Stimulated activated naive CD4-positive, alpha-beta T cell treated with Interleukin-2 at 50 U/mL for 16 hours (primary cell): ENCODE measurements around the gene NUP214.
"Not testable (repeated sequence)": the region's sequence is repeated elsewhere in the genome, so short reads cannot be mapped to it uniquely, and the experiment has no call there.

Source experiments
- DNase-seq: peaks from one replicate; lab custom pipeline; 2025; lab: John Stamatoyannopoulos, UW

Gene NUP214

GRCh38 chr9:131161585-131161984, 36.2 kb downstream of the NUP214 start:
- no peak for DNase-seq

- no peak for DNase-seq
Observed at GRCh38 chr9:131162886-131163285, 37.5 kb downstream of the NUP214 start.

- DNase-seq: no peak
Observed at GRCh38 chr9:131165523-131165922, 40.1 kb downstream of the NUP214 start.

GRCh38 chr9:131167146-131167692, 41.8 kb downstream of the NUP214 start:
- DNase-seq: no peak

GRCh38 chr9:131167936-131168335, 42.5 kb downstream of the NUP214 start:
- no peak for DNase-seq

- DNase-seq: no peak
Observed at GRCh38 chr9:131169563-131170240, 44.3 kb downstream of the NUP214 start.

- no peak for DNase-seq
Observed at GRCh38 chr9:131173995-131174394, 48.6 kb downstream of the NUP214 start.

GRCh38 chr9:131174681-131175239, 49.4 kb downstream of the NUP214 start:
- DNase-seq: no peak

- DNase-seq: no peak
Observed at GRCh38 chr9:131177898-131178297, 52.5 kb downstream of the NUP214 start.

- peak; percentile 61 for DNase-seq
Observed at GRCh38 chr9:131178382-131178781, 53.0 kb downstream of the NUP214 start.

- DNase-seq: no peak
Observed at GRCh38 chr9:131178926-131179325, 53.5 kb downstream of the NUP214 start.

GRCh38 chr9:131179561-131180219, 54.3 kb downstream of the NUP214 start:
- DNase-seq: no peak

- no peak for DNase-seq
Observed at GRCh38 chr9:131180454-131180853, 55.1 kb downstream of the NUP214 start.

GRCh38 chr9:131181091-131181681, 55.8 kb downstream of the NUP214 start:
- DNase-seq: no peak

GRCh38 chr9:131185924-131186323, 60.5 kb downstream of the NUP214 start:
- no peak for DNase-seq

- DNase-seq: no peak
Observed at GRCh38 chr9:131186622-131187021, 61.2 kb downstream of the NUP214 start.

- no peak for DNase-seq
Observed at GRCh38 chr9:131187957-131188356, 62.6 kb downstream of the NUP214 start.

- no peak for DNase-seq
Observed at GRCh38 chr9:131188976-131189375, 63.6 kb downstream of the NUP214 start.

GRCh38 chr9:131190191-131190590, 64.8 kb downstream of the NUP214 start:
- no peak for DNase-seq

- DNase-seq: not testable (repeated sequence)
Observed at GRCh38 chr9:131191032-131191431, 65.6 kb downstream of the NUP214 start.

- no peak for DNase-seq
Observed at GRCh38 chr9:131191857-131192256, 66.5 kb downstream of the NUP214 start.

GRCh38 chr9:131193051-131193450, 67.7 kb downstream of the NUP214 start:
- no peak for DNase-seq

- DNase-seq: no peak
Observed at GRCh38 chr9:131194762-131195161, 69.4 kb downstream of the NUP214 start.
